ENCODE data around the gene CDCP2. TPM values are rescaled to one million over a fixed set of nuclear protein-coding genes. Genes with fewer than 3 reads are reported as not detected.

Gene CDCP2
- total RNA-seq, 1 experiment from 2014 or later, result not detected

- no peak for DNase-seq (ENCODE audit: low spot score)
Observed at GRCh38 chr1:54091666-54092065, 61.1 kb downstream of the CDCP2 start.

DNA sequence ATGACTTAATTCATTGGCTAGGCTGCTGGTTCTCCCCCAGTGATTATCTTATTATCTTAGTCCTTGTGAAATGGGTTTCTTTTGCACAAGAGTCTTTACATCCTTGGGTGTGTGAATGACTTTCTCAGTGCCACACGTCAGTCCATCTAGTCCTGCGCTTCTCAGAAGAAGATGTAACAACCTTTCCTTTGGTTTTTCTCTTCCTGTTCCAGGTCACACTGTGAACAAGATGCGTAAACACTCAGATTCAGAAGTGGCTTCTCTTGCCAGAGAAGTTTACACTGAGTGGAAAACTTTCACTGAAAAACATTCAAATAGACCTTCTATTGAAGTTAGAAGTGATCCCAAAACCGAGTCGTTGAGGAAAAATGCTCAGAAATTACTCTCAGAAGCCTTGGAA is 64.4 kb downstream of the CDCP2 start:
- DNase-seq (ENCODE audit: low spot score), result no peak

- DNase-seq (ENCODE audit: low spot score), result no peak
Observed at GRCh38 chr1:54086754-54087153, 66.0 kb downstream of the CDCP2 start.

- no peak for DNase-seq (ENCODE audit: low spot score)
Observed at GRCh38 chr1:54084794-54085193, 68.0 kb downstream of the CDCP2 start.

Other genes starting within 250 kb of the CDCP2 start
- 71.9 and 86.5 TPM in 2 replicates for gene IFT25, start 207.3 kb downstream of the CDCP2 start, total RNA-seq (2014; rRNA removed; shearing (Covaris generic))
- gene LRRC42, start 206.7 kb downstream of the CDCP2 start, total RNA-seq (2014; rRNA removed; shearing (Covaris generic)), result 56.6 and 64.3 TPM in 2 replicates
- not detected in 2 replicates for gene LDLRAD1, start 134.8 kb downstream of the CDCP2 start, total RNA-seq (2014; rRNA removed; shearing (Covaris generic))
- 419 and 447 TPM in 2 replicates for gene TMEM59, start 99.8 kb downstream of the CDCP2 start, total RNA-seq (2014; rRNA removed; shearing (Covaris generic))
- gene TCEANC2, start 99.4 kb downstream of the CDCP2 start, total RNA-seq (2014; rRNA removed; shearing (Covaris generic)), result 2.8 and 3.9 TPM in 2 replicates
- 5.5 and 6.7 TPM in 2 replicates for gene CYB5RL, start 47.0 kb upstream of the CDCP2 start, total RNA-seq (2014; rRNA removed; shearing (Covaris generic))
- gene MRPL37, start 47.2 kb upstream of the CDCP2 start, total RNA-seq (2014; rRNA removed; shearing (Covaris generic)), result 156 and 204 TPM in 2 replicates